NB4 (cell line): Measurements from ENCODE around the gene PRDM7.

Experiments used
- DNase-seq: peaks from one replicate; pipeline ENCODE4 v3.0.0; 2010; ENCODE audit warnings: low read depth
- H3K4me3 ChIP-seq: one replicate; pipeline ENCODE4 v1.5.1; 2011; ENCODE audit warnings: mild to moderate bottlenecking, low read depth, low read length, moderate library complexity
- CTCF ChIP-seq: IDR thresholded peaks from one replicate; pipeline ENCODE4 v1.5.1; 2012; ENCODE audit warnings: low read depth, low read length
- MAX ChIP-seq: IDR thresholded peaks from 2 replicates; pipeline ENCODE4 v1.6.1; 2011; ENCODE audit warnings: low read depth, low read length
- MYC ChIP-seq: IDR thresholded peaks from 2 replicates; pipeline ENCODE4 v1.6.1; 2011; ENCODE audit warnings: low read depth, low read length
- POLR2A ChIP-seq: IDR thresholded peaks from 2 replicates; pipeline ENCODE4 v1.6.1; 2011; ENCODE audit warnings: mild to moderate bottlenecking; ENCODE audit not compliant: insufficient read length; ENCODE audit errors: extremely low read depth

The PRDM7 gene

GRCh38 chr16:90040152-90041023 is 36.7 kb downstream of the PRDM7 start:
- H3K4me3 ChIP-seq = no peak overlapping the region
- no peak for DNase-seq
- TF ChIP-seq POLR2A (no peak), MAX (no peak), MYC (no peak), CTCF (no peak)

- H3K4me3 ChIP-seq = no peak overlapping the region
- no peak for TF ChIP-seq MYC
- TF ChIP-seq MAX = no peak
- TF ChIP-seq CTCF = no peak
- no peak for TF ChIP-seq POLR2A
- no peak for DNase-seq
These were observed 39.9 kb downstream of the PRDM7 start for GRCh38 chr16:90037276-90037675.

- DNase-seq = no peak
- no peak overlapping the region for H3K4me3 ChIP-seq
- no peak for TF ChIP-seq MAX
- TF ChIP-seq MYC = no peak
- no peak for TF ChIP-seq CTCF
- TF ChIP-seq POLR2A = no peak
These were observed 41.2 kb downstream of the PRDM7 start for GRCh38 chr16:90035902-90036301.

GRCh38 chr16:90034504-90034903 is 42.6 kb downstream of the PRDM7 start:
- TF ChIP-seq MYC (no peak), CTCF (no peak), MAX (no peak), POLR2A (no peak)
- no peak for DNase-seq

GRCh38 chr16:90033387-90033786 is 43.7 kb downstream of the PRDM7 start:
- no peak overlapping the region for H3K4me3 ChIP-seq
- DNase-seq = no peak
- no peak for TF ChIP-seq MAX
- TF ChIP-seq POLR2A = no peak
- no peak for TF ChIP-seq CTCF
- no peak for TF ChIP-seq MYC

More at GRCh38 chr16:90034504-90034903, 42.6 kb downstream of the PRDM7 start:
- no peak overlapping the region for H3K4me3 ChIP-seq
